Esophagus muscularis mucosa (tissue), 4 donors: Measurements from ENCODE around the gene DOCK2. TPM values are rescaled to one million over a fixed set of nuclear protein-coding genes. Genes with fewer than 3 reads are reported as not detected.

Experiments
- DNase-seq: peaks from one replicate; pipeline ENCODE4 v3.0.0-alpha.2; 2017; ENCODE audit errors: extremely low spot score
- H3K27ac ChIP-seq, 4 donors: fragments of 200-600 bp; sonication (generic); replicated peaks in 1 of 4; 1 replicate in 3 of 4; 2 replicates in 1 of 4; pipeline ENCODE4 v1.5.1; 2016 to 2019; ENCODE audit warnings: mild to moderate bottlenecking in 1 of 4
- H3K27me3 ChIP-seq, 4 donors: fragments of 200-600 bp; sonication (generic); one replicate each; pipeline versions ENCODE4 v1.5.1 to v1.6.0; 2016 to 2019
- H3K36me3 ChIP-seq, 4 donors: fragments of 200-600 bp; sonication (generic); one replicate each; pipeline ENCODE4 v1.5.1; 2016 to 2019
- H3K4me1 ChIP-seq, 4 donors: fragments of 200-600 bp; sonication (generic); one replicate each; pipeline ENCODE4 v1.5.1; 2016 to 2019
- H3K4me3 ChIP-seq, 4 donors: fragments of 200-600 bp; sonication (generic); 1 replicate in 2 of 4; 2 replicates in 2 of 4; pipeline ENCODE4 v1.5.1; 2016 to 2019; ENCODE audit warnings: mild to moderate bottlenecking in 4 of 4, moderate library complexity in 1 of 4
- H3K9me3 ChIP-seq, 4 donors: fragments of 200-600 bp; sonication (generic); 1 replicate in 3 of 4; 2 replicates in 1 of 4; pipeline ENCODE4 v1.5.1; 2016 to 2019
- EP300 ChIP-seq: sonication (generic); formaldehyde crosslinking; IDR thresholded peaks from one replicate; pipeline ENCODE4 v1.6.1; 2017; ENCODE audit warnings: antibody characterized with exemption
- POLR2A ChIP-seq: fragments of 450-650 bp; IDR thresholded peaks from one replicate; pipeline ENCODE4 v1.6.1; 2017; ENCODE audit warnings: antibody characterized with exemption, moderate library complexity, mild to moderate bottlenecking, low read depth
- POLR2AphosphoS5 ChIP-seq, 2 donors: sonication (generic); formaldehyde crosslinking; IDR thresholded peaks; one replicate each; pipeline ENCODE4 v1.6.1; 2017; ENCODE audit warnings: antibody characterized with exemption in 2 of 2
- WGBS: methylation state at CpG from one replicate; pipeline ENCODE4 v1.1.5; 2018; 5-methylcytosine and 5-hydroxymethylcytosine counted together
- intact Hi-C: fragments of 100-400 bp; cut with DNase I; formaldehyde crosslinking; loops from one replicate; pipeline ENCODE4 v1.15.1; 2023
- total RNA-seq, 4 donors: library from RNA; depleted of rRNA; stranded (reverse); fragments of >200 nt; gene quantifications; one replicate each; pipeline versions ENCODE4 v1.1.0 to v1.2.1, GENCODE V29; 2016
- TF ChIP-seq, protein P1 (sequence below), 3 experiments: fragments of 200-600 bp in 2 of 3; fragments of 450-650 bp in 1 of 3; sonication (generic) in 2 of 3; IDR thresholded peaks; one replicate each; pipeline ENCODE4 v1.5.1; 2017 to 2019; ENCODE audit warnings: antibody characterized with exemption in 3 of 3, mild to moderate bottlenecking in 2 of 3, moderate library complexity in 1 of 3

DOCK2 gene
- total RNA-seq, 4 donors from 2014 or later, result 9.2 to 18.3 (median 13.7) TPM

DNA sequence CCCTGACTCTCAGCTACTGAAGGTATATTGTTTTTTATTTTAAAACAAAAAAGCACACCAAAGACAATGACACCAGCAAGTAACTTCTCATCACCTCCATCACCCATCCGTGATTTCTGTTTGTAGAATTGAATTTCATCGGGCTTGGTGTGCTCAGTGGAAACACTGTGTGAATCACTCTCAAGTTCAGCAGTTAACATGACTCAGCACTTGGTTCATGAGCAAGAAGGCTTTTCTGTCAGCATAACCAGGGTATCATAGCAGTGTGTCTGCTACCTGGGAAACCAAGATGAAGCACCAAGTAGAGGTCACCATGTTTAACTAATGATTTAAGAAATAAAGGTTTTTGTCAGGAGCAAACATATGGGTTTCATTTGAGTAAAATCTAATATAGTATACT, 219.5 kb downstream of the DOCK2 start:
- WGBS, result 78% methylated on average over 2 of the region's 2 CpGs
- intact Hi-C loops, result no loop called here

DNA sequence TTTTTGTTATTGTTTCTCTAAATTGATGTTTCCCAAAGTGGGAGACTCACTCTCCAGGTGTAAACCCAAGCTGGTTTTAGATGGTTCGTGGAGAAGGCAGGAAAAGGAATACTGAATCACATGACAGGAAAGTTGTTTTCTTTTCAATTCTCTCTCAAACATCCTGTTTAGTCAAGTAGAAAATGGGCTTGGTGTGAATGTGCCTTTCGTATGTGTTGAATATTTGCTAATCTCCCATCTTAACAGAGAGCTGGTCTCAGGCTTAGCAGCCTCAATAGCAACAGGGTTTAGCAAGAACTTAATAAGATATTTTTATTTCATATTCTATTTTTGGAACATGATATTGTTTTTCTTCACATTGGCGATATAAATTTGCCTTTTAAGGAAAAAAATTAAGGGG, 223.5 kb downstream of the DOCK2 start:
- Histone ChIP-seq H3K4me1 (no peaks in the 10 kb centered on the region), H3K9me3 (no peaks in the 10 kb centered on the region), H3K27ac (no peak overlapping the region), H3K27me3 (peaks cover 0 to 6% (median 0%) of the 10 kb centered on the region in 4 donors), H3K36me3 (no peaks in the 10 kb centered on the region), H3K4me3 (no peak overlapping the region)
- intact Hi-C loops, result no loop called here
- no peak for DNase-seq
- 61% methylated on average over 3 of the region's 3 CpGs for WGBS
- no peak for TF ChIP-seq EP300
- TF ChIP-seq POLR2A, result no peak
- no peak for TF ChIP-seq POLR2AphosphoS5 (IDR thresholded peaks at IDR 0.05)
- TF ChIP-seq, protein P1, sequence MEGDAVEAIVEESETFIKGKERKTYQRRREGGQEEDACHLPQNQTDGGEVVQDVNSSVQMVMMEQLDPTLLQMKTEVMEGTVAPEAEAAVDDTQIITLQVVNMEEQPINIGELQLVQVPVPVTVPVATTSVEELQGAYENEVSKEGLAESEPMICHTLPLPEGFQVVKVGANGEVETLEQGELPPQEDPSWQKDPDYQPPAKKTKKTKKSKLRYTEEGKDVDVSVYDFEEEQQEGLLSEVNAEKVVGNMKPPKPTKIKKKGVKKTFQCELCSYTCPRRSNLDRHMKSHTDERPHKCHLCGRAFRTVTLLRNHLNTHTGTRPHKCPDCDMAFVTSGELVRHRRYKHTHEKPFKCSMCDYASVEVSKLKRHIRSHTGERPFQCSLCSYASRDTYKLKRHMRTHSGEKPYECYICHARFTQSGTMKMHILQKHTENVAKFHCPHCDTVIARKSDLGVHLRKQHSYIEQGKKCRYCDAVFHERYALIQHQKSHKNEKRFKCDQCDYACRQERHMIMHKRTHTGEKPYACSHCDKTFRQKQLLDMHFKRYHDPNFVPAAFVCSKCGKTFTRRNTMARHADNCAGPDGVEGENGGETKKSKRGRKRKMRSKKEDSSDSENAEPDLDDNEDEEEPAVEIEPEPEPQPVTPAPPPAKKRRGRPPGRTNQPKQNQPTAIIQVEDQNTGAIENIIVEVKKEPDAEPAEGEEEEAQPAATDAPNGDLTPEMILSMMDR (IDR thresholded peaks at IDR 0.05), result no peak

More for the DNA sequence above, 219.5 kb downstream of the DOCK2 start:
- no peaks in the 10 kb centered on the region for H3K27me3 ChIP-seq
- H3K36me3 ChIP-seq, result no peaks in the 10 kb centered on the region
- H3K4me1 ChIP-seq, result no peaks in the 10 kb centered on the region
- no peak overlapping the region for H3K27ac ChIP-seq
- peaks cover 0 to 8% (median 1%) of the 10 kb centered on the region in 4 donors for H3K9me3 ChIP-seq
- TF ChIP-seq POLR2A (no peak), POLR2AphosphoS5 (IDR thresholded peaks at IDR 0.05) (no peak), EP300 (no peak)
- TF ChIP-seq, protein P1 (IDR thresholded peaks at IDR 0.05), result no peak
- DNase-seq, result no peak
- no peak overlapping the region for H3K4me3 ChIP-seq

DNA sequence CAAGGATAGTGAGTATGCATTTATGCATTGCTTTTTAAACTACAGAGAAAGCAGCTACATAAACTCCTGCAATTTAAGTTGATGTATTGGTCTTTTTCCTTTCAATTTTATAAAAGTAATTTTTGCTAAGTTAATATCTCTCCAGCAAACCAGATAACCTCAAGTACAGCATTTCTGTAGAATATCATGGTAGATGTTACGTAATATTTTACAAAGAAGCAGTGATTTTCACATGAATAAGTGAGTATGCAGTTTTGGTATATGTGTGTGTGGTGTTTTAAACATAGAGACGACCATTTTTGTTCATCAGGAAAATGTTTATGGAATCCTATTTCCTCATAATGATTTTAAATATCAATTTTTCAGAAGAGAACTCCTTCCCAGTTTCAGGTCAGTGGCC, 224.4 kb downstream of the DOCK2 start:
- Histone ChIP-seq H3K27ac (no peak overlapping the region), H3K27me3 (peaks cover 0 to 6% (median 0%) of the 10 kb centered on the region in 4 donors), H3K4me1 (no peaks in the 10 kb centered on the region), H3K4me3 (no peak overlapping the region), H3K9me3 (no peaks in the 10 kb centered on the region), H3K36me3 (no peaks in the 10 kb centered on the region)
- TF ChIP-seq EP300 (no peak), POLR2A (no peak), POLR2AphosphoS5 (IDR thresholded peaks at IDR 0.05) (no peak)
- TF ChIP-seq, protein P1 (IDR thresholded peaks at IDR 0.05), result no peak
- intact Hi-C loops, result no loop called here
- no peak for DNase-seq
- 76% methylated on average over 2 of the region's 2 CpGs for WGBS

DNA sequence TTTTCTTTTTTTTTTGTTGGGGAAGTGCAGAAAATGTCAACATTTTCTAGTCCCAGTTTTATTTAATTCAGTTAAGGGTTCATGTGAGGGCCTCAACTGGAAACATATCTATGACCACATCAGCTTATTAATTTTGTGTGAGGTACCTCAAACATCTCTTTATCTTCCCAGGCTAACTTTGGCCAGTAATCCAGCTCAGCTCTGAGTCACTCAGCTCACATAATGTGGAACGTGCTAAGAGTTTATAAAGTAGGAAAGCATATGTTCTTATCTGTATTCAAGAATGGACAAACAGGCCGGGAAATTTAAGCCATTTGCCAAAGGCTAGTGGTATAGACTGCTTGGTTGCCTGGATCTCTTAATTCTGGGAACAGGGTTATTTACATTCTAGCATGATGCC, 224.9 kb downstream of the DOCK2 start:
- Histone ChIP-seq H3K9me3 (no peaks in the 10 kb centered on the region), H3K27ac (no peak overlapping the region), H3K27me3 (peaks cover 0 to 6% (median 0%) of the 10 kb centered on the region in 4 donors), H3K4me1 (no peaks in the 10 kb centered on the region), H3K36me3 (no peaks in the 10 kb centered on the region), H3K4me3 (no peak overlapping the region)
- intact Hi-C loops, result no loop called here
- WGBS, result 79% methylated on average over 2 of the region's 2 CpGs
- TF ChIP-seq POLR2AphosphoS5 (IDR thresholded peaks at IDR 0.05), result no peak
- no peak for TF ChIP-seq EP300
- no peak for TF ChIP-seq POLR2A
- no peak for DNase-seq

DNA sequence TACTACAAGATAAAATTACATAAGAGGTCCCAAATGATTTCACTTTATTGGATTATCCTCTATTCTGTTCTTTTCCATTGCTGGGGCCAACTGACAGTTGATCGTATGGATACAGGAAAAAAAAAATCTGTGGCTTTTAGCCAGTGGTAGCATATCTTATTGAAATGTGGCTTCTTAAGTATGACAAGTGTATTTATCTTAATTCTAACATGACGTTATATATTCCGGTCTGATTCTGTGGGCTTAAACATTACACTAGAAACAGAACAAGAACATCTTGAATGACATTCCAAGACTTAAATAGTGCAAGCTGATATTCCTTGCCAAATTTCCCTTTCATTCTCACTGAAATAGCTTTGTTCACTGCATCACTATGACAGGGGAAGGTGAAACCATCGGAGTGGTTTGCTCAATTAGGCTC, 225.3 kb downstream of the DOCK2 start:
- WGBS, result 63% methylated on average over 4 of the region's 4 CpGs
- Histone ChIP-seq H3K27ac (no peak overlapping the region), H3K9me3 (no peaks in the 10 kb centered on the region), H3K27me3 (peaks cover 0 to 6% (median 0%) of the 10 kb centered on the region in 4 donors), H3K4me3 (no peak overlapping the region), H3K4me1 (no peaks in the 10 kb centered on the region), H3K36me3 (no peaks in the 10 kb centered on the region)
- no peak for DNase-seq
- no peak for TF ChIP-seq POLR2AphosphoS5 (IDR thresholded peaks at IDR 0.05)
- TF ChIP-seq POLR2A, result no peak
- TF ChIP-seq, protein P1 (IDR thresholded peaks at IDR 0.05), result no peak
- no peak for TF ChIP-seq EP300
- intact Hi-C loops, result no loop called here
